Measurements from ENCODE around the gene SDK2.

Gene SDK2

GRCh38 chr17:73423159-73423715, 221.0 kb downstream of the SDK2 start:
- no peak for ATAC-seq (replicated peaks)
- Mint-ChIP-seq H3K4me3 (no peak overlapping the region), H3K27ac (no peak overlapping the region)

DNA sequence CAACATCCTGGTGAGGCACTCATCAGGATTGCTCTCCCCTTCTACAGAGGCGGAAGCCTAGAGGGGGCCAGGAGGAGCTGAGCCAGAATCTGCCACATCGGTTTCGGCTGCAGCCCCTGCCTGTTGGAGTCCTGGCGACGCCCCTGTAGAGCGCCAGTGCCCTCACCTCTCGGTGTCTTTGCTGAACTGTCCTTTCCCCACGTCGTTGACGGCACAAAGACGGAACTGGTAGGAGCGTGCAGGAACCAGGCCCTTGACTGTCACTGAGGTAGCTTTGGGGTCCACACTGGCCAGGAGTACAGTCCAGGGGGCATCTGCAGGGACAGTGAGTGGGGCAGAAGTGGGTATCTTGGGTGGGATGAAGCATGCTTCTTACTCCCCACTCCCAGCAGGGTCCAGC, 222.1 kb downstream of the SDK2 start:
- H3K4me1 Mint-ChIP-seq = no peaks in the 10 kb centered on the region
- peaks cover 10 to 26% of the 10 kb centered on the region in 2 donors for H3K36me3 Mint-ChIP-seq
- no peak overlapping the region for H3K27ac Mint-ChIP-seq
- H3K4me3 Mint-ChIP-seq = no peak overlapping the region
- no peaks in the 10 kb centered on the region for H3K27me3 Mint-ChIP-seq
- DNase-seq (no peak), ATAC-seq (replicated peaks) (no peak)
- no peaks in the 10 kb centered on the region for H3K9me3 Mint-ChIP-seq

More at GRCh38 chr17:73423159-73423715, 221.0 kb downstream of the SDK2 start:
- Mint-ChIP-seq H3K4me1 (no peaks in the 10 kb centered on the region), H3K9me3 (no peaks in the 10 kb centered on the region), H3K36me3 (peaks cover 10 to 26% of the 10 kb centered on the region in 2 donors), H3K27me3 (no peaks in the 10 kb centered on the region)
- DNase-seq = no peak

- peak in 1 of 2 donors; percentile 27 for ATAC-seq (replicated peaks)
- no peak for DNase-seq
- Mint-ChIP-seq H3K27ac (no peak overlapping the region), H3K4me1 (no peaks in the 10 kb centered on the region), H3K27me3 (no peaks in the 10 kb centered on the region), H3K4me3 (no peak overlapping the region), H3K36me3 (peaks cover 10 to 26% of the 10 kb centered on the region in 2 donors), H3K9me3 (no peaks in the 10 kb centered on the region)
Observed at GRCh38 chr17:73420897-73421296, 223.3 kb downstream of the SDK2 start.

GRCh38 chr17:73419881-73420280, 224.4 kb downstream of the SDK2 start:
- H3K27me3 Mint-ChIP-seq = no peaks in the 10 kb centered on the region
- no peak overlapping the region for H3K27ac Mint-ChIP-seq
- no peak overlapping the region for H3K4me3 Mint-ChIP-seq
- ATAC-seq (replicated peaks) (no peak), DNase-seq (no peak)
- no peaks in the 10 kb centered on the region for H3K9me3 Mint-ChIP-seq
- no peaks in the 10 kb centered on the region for H3K4me1 Mint-ChIP-seq
- H3K36me3 Mint-ChIP-seq = peaks cover 14 to 31% of the 10 kb centered on the region in 2 donors

DNA sequence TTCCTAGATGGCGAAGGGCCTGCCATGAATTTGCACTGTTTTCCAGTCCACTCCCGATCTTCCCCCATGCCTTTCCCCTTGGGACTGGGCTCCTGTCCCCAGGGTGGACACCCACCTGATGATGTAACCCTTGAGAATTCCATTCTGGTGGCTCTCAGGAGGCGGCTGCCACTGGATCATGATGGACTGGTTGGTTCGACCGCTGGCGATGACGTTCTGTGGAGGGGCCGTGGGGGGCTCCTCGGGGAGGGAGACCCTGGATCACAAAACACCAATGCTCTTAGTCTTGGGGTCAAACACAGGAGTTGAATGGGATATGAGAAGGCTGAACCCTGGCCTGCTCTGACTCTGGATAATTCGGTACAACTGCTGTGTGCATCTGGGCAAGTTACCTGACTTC, 225.2 kb downstream of the SDK2 start:
- no peaks in the 10 kb centered on the region for H3K4me1 Mint-ChIP-seq
- peaks cover 15 to 31% of the 10 kb centered on the region in 2 donors for H3K36me3 Mint-ChIP-seq
- no peaks in the 10 kb centered on the region for H3K9me3 Mint-ChIP-seq
- H3K27ac Mint-ChIP-seq = no peak overlapping the region
- no peak overlapping the region for H3K4me3 Mint-ChIP-seq
- DNase-seq (no peak), ATAC-seq (replicated peaks) (no peak)
- no peaks in the 10 kb centered on the region for H3K27me3 Mint-ChIP-seq

- Mint-ChIP-seq H3K27ac (no peak overlapping the region), H3K4me1 (no peaks in the 10 kb centered on the region), H3K36me3 (peaks cover 11 to 24% of the 10 kb centered on the region in 2 donors), H3K9me3 (no peaks in the 10 kb centered on the region), H3K4me3 (no peak overlapping the region), H3K27me3 (no peaks in the 10 kb centered on the region)
- no peak for ATAC-seq (replicated peaks)
- no peak for DNase-seq
Observed at GRCh38 chr17:73415782-73416181, 228.5 kb downstream of the SDK2 start.

- peaks cover 9 to 26% of the 10 kb centered on the region in 2 donors for H3K36me3 Mint-ChIP-seq
- no peaks in the 10 kb centered on the region for H3K27me3 Mint-ChIP-seq
- H3K9me3 Mint-ChIP-seq = no peaks in the 10 kb centered on the region
- no peak overlapping the region for H3K27ac Mint-ChIP-seq
- H3K4me3 Mint-ChIP-seq = no peak overlapping the region
- ATAC-seq (replicated peaks) (no peak), DNase-seq (no peak)
- no peaks in the 10 kb centered on the region for H3K4me1 Mint-ChIP-seq
Observed at GRCh38 chr17:73414171-73414955, 229.9 kb downstream of the SDK2 start.

DNA sequence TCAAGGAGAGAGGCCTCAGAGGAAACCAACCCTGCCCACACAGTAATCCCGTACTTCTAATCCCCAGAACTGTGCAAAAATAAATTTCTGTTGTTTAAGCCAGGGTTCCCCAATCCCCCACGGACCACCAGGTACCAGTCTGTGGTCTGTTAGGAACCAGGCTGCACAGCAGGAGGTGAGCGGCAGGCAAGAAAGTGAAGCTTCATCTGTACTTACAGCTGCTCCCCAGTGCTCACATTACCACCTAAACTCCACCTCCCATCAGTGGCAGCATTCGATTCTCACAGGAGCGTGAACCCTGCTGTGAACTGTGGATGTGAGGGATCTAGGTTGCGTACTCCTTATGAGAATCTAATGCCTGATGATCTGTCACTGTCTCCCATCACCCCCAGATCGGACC, 231.3 kb downstream of the SDK2 start:
- Mint-ChIP-seq H3K27ac (no peak overlapping the region), H3K4me1 (no peaks in the 10 kb centered on the region), H3K27me3 (no peaks in the 10 kb centered on the region), H3K4me3 (no peak overlapping the region), H3K9me3 (no peaks in the 10 kb centered on the region), H3K36me3 (peaks cover 11 to 24% of the 10 kb centered on the region in 2 donors)
- ATAC-seq (replicated peaks) (no peak), DNase-seq (no peak)

DNA sequence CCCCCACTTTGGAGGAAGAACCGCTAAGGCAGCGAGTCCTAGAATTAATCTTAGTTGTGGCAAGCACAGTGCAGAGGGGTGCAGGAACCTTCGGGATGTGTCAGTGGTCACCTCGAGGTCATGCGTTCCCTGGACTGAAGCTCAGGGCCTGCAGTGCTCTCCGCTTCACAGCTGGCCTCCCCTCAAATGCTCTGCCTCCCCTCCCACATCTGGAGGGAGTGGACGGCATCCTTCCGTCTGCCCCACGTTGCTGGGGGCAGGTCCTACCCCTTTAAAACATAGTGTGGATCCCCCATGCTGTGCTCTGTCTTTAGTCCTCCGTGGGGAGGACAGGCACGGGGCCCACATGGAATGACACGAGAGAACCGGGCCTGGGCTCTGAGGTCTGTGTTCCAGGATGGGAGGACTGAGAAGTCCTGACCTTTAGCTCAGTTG, 232.9 kb downstream of the SDK2 start:
- no peaks in the 10 kb centered on the region for H3K9me3 Mint-ChIP-seq
- no peaks in the 10 kb centered on the region for H3K4me1 Mint-ChIP-seq
- no peak overlapping the region for H3K4me3 Mint-ChIP-seq
- no peak for ATAC-seq (replicated peaks)
- no peak overlapping the region for H3K27ac Mint-ChIP-seq
- H3K36me3 Mint-ChIP-seq = peaks cover 11 to 24% of the 10 kb centered on the region in 2 donors
- H3K27me3 Mint-ChIP-seq = no peaks in the 10 kb centered on the region
- DNase-seq = no peak

- DNase-seq = no peak
- H3K36me3 Mint-ChIP-seq = peaks cover 10 to 23% of the 10 kb centered on the region in 2 donors
- no peak overlapping the region for H3K4me3 Mint-ChIP-seq
- no peak for ATAC-seq (replicated peaks)
- no peaks in the 10 kb centered on the region for H3K9me3 Mint-ChIP-seq
- no peak overlapping the region for H3K27ac Mint-ChIP-seq
- H3K4me1 Mint-ChIP-seq = no peaks in the 10 kb centered on the region
- H3K27me3 Mint-ChIP-seq = no peaks in the 10 kb centered on the region
Observed at GRCh38 chr17:73410586-73411312, 233.5 kb downstream of the SDK2 start.

GRCh38 chr17:73404246-73404645, 240.0 kb downstream of the SDK2 start:
- Mint-ChIP-seq H3K27ac (no peak overlapping the region), H3K9me3 (no peaks in the 10 kb centered on the region), H3K27me3 (no peaks in the 10 kb centered on the region), H3K4me3 (no peak overlapping the region), H3K4me1 (no peaks in the 10 kb centered on the region), H3K36me3 (peaks cover 14 to 17% of the 10 kb centered on the region in 2 donors)
- ATAC-seq (replicated peaks) = no peak
- DNase-seq = no peak

DNA sequence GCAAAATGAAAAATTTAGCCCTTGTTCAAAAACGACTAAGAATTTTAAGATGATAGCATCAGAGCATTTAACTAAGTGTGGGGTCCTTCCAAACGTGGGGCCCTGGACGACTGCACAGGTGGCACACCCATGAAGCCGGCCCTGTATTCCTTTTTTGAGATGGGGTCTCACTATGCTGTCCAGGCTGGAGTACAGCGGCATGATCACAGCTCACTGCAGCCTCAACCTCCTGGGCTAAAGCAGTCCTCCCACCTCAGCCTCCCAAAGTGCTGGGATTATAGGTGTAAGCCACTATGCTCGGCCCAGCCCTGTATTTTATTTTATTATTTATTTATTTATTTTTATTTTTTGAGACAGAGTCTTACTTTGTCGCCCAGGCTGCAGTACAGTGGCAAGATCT, 241.8 kb downstream of the SDK2 start:
- H3K27me3 Mint-ChIP-seq = no peaks in the 10 kb centered on the region
- H3K9me3 Mint-ChIP-seq = no peaks in the 10 kb centered on the region
- H3K4me3 Mint-ChIP-seq = no peak overlapping the region
- no peak for ATAC-seq (replicated peaks)
- H3K4me1 Mint-ChIP-seq = no peaks in the 10 kb centered on the region
- DNase-seq = no peak
- H3K27ac Mint-ChIP-seq = no peak overlapping the region
- H3K36me3 Mint-ChIP-seq = peaks cover 18 to 19% of the 10 kb centered on the region in 2 donors

GRCh38 chr17:73401911-73402310, 242.3 kb downstream of the SDK2 start:
- Mint-ChIP-seq H3K9me3 (no peaks in the 10 kb centered on the region), H3K27ac (no peak overlapping the region), H3K36me3 (peaks cover 21 to 23% of the 10 kb centered on the region in 2 donors), H3K4me1 (no peaks in the 10 kb centered on the region), H3K4me3 (no peak overlapping the region), H3K27me3 (no peaks in the 10 kb centered on the region)
- DNase-seq (no peak), ATAC-seq (replicated peaks) (peak in 1 of 2 donors; percentile 16)

DNA sequence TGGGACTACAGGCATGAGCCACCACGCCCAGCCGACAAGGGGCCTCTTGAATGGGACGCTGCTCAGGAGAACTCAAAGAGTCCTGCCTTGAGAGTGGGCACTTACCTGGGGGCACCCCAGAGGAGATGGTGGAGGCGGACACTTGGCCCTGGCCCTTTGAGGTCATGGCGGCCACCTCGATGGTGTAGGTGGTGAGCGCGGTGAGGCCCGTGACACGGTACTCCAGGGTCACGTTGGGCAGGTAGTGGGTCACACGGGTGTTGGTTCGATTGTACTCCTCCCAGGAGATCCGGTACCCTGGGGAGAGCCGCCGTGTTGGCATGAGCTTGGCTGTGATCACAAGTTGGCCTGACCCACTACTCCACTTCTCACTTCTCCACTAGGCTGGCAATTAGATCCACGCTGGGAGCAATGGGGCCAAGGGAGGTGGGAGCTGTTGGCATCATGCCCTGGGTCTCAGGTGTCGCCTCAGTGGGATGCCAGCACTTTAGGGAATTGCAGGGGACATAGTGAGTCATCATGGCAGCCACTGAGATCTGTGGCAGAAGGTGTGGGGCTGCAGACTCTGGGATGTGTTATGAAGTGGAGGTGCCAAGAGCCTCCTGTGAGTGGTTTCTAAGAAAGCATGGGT, 243.2 kb downstream of the SDK2 start:
- no peaks in the 10 kb centered on the region for H3K4me1 Mint-ChIP-seq
- no peaks in the 10 kb centered on the region for H3K9me3 Mint-ChIP-seq
- H3K27ac Mint-ChIP-seq = no peak overlapping the region
- DNase-seq (no peak), ATAC-seq (replicated peaks) (no peak)
- H3K4me3 Mint-ChIP-seq = no peak overlapping the region
- peaks cover 27 to 28% of the 10 kb centered on the region in 2 donors for H3K36me3 Mint-ChIP-seq
- no peaks in the 10 kb centered on the region for H3K27me3 Mint-ChIP-seq

Data from stimulated activated naive B cell treated with anti-CD40 and anti-IgM and Interleukin-4, amounts not matched to agents 10 μg/mL and 1 μg/mL and 100 μg/mL, for 72 hours (primary cell).